ENCODE results near the gene KLF13. TPM values are rescaled to one million over a fixed set of nuclear protein-coding genes. Genes with fewer than 3 reads are reported as not detected.

The KLF13 gene
- total RNA-seq, 1 experiment from 2014 or later, result 22.1 TPM

DNA sequence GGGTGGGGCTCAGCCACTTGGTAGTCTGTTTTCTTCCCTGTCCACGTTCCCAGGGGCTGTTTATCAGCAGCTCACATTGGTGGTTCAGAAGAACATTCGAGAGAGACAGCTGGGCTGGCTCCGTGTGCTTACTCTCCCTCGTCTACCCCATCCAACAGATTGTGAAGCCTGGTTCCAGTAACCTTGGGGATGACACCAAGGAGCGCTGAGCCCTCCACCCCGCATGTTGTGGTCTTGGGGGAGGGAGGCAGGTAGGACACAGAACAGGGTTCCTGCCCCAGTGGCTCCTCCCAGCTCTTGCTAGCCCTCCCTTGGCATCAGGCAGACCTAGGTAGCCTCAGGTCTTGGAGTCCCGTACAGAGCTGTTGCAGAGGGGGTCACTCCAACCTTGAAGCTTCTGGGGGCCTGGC lies 33.1 kb downstream of the KLF13 start:
- DNase-seq (ENCODE audit: low spot score), result no peak
- CTCF ChIA-PET, result no interaction called here
- no peak for TF ChIP-seq EZH2 (IDR thresholded peaks at IDR 0.05; ENCODE audit: borderline replicate concordance, low read depth, low read length, poor library complexity, severe bottlenecking)
- TF ChIP-seq, protein P1, sequence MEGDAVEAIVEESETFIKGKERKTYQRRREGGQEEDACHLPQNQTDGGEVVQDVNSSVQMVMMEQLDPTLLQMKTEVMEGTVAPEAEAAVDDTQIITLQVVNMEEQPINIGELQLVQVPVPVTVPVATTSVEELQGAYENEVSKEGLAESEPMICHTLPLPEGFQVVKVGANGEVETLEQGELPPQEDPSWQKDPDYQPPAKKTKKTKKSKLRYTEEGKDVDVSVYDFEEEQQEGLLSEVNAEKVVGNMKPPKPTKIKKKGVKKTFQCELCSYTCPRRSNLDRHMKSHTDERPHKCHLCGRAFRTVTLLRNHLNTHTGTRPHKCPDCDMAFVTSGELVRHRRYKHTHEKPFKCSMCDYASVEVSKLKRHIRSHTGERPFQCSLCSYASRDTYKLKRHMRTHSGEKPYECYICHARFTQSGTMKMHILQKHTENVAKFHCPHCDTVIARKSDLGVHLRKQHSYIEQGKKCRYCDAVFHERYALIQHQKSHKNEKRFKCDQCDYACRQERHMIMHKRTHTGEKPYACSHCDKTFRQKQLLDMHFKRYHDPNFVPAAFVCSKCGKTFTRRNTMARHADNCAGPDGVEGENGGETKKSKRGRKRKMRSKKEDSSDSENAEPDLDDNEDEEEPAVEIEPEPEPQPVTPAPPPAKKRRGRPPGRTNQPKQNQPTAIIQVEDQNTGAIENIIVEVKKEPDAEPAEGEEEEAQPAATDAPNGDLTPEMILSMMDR (conservative IDR thresholded peaks at IDR 0.05; ENCODE audit: low read depth, low read length), result no peak

GRCh38 chr15:31360158-31360561 lies 33.5 kb downstream of the KLF13 start:
- intact Hi-C loops (cut with micrococcal nuclease; ENCODE audit: unreplicated experiment), result no loop called here
- TF ChIP-seq, protein P1 (conservative IDR thresholded peaks at IDR 0.05; ENCODE audit: low read depth, low read length), result no peak
- TF ChIP-seq EZH2 (IDR thresholded peaks at IDR 0.05; ENCODE audit: borderline replicate concordance, low read depth, low read length, poor library complexity, severe bottlenecking), result no peak
- POLR2A ChIA-PET (ENCODE audit: low non-redundant PET), result no interaction called here
- DNase-seq (ENCODE audit: low spot score), result no peak
- CTCF ChIA-PET, result no interaction called here
- Histone ChIP-seq H3K27ac (ENCODE audit: low read depth, low read length, poor library complexity, severe bottlenecking) (no peak overlapping the region), H3K4me3 (ENCODE audit: low read depth, low read length, poor library complexity, severe bottlenecking) (no peak overlapping the region), H3K9me3 (ENCODE audit: low read depth, low read length, poor library complexity, severe bottlenecking) (no peaks in the 10 kb centered on the region), H3K27me3 (replicated peaks; ENCODE audit: insufficient read depth, low read depth, low read length, poor library complexity) (no peaks in the 10 kb centered on the region), H3K36me3 (ENCODE audit: insufficient read depth, low read length, poor library complexity, severe bottlenecking) (no peaks in the 10 kb centered on the region), H3K4me1 (ENCODE audit: insufficient read depth, low read length, poor library complexity, severe bottlenecking) (peaks cover 15% of the 10 kb centered on the region)
- no TSS peak for BruUV-seq (replicated peaks)

More for the DNA sequence above, 33.1 kb downstream of the KLF13 start:
- no TSS peak for BruUV-seq (replicated peaks)
- intact Hi-C loops (cut with micrococcal nuclease; ENCODE audit: unreplicated experiment), result no loop called here
- Histone ChIP-seq H3K27ac (ENCODE audit: low read depth, low read length, poor library complexity, severe bottlenecking) (peak overlapping the region; percentile 13), H3K36me3 (ENCODE audit: insufficient read depth, low read length, poor library complexity, severe bottlenecking) (no peaks in the 10 kb centered on the region), H3K4me3 (ENCODE audit: low read depth, low read length, poor library complexity, severe bottlenecking) (no peak overlapping the region), H3K9me3 (ENCODE audit: low read depth, low read length, poor library complexity, severe bottlenecking) (no peaks in the 10 kb centered on the region), H3K27me3 (replicated peaks; ENCODE audit: insufficient read depth, low read depth, low read length, poor library complexity) (no peaks in the 10 kb centered on the region), H3K4me1 (ENCODE audit: insufficient read depth, low read length, poor library complexity, severe bottlenecking) (peaks cover 12% of the 10 kb centered on the region)
- POLR2A ChIA-PET (ENCODE audit: low non-redundant PET), result no interaction called here

DNA sequence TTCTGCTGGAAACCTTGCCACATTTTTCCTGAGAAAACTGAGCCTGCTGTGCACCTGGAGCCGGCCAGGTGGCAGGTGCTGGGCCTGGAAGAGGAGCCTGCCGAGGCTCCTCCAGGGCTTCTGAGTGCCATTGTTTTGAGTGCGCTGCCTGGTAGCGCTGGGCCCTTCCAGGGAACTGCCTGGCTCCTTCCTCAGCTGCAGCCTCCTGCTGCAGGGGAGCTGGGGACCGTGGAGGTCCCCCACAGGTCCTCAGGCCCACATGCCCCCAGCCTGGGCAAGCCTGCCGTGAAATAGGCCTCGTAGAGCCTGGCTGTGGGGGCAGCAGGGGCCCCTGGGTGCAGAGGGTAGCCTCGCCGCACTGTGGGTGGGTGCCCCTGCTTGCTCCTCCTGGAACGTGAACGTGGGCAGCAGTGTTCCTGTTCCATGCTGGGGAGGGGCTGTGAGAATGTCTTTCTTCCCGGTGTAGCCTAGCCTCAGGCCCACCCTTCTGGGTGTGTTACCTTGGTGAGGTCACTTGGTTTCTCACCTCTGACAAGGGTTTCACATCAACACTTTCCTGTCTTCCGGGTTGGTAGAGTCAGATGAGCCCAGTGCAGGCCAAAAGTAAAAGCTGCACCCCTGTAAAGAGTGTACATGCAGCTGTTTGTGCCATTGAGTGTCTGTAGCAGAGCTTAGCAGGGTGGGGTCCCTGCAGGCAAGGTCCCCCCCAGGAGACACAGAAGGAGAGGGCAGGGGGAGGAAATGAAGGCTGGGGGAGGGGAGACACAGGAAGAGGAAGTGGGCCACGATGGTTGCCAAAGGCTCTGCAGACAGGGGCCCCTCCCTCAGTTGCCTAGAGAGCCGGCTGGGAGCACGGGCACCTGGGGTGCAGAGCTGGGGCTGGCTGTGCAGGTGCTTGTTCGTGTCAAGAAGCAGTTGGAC lies 34.5 kb downstream of the KLF13 start:
- Histone ChIP-seq H3K9me3 (ENCODE audit: low read depth, low read length, poor library complexity, severe bottlenecking) (no peaks in the 10 kb centered on the region), H3K4me1 (ENCODE audit: insufficient read depth, low read length, poor library complexity, severe bottlenecking) (peaks cover 24% of the 10 kb centered on the region), H3K36me3 (ENCODE audit: insufficient read depth, low read length, poor library complexity, severe bottlenecking) (no peaks in the 10 kb centered on the region), H3K27me3 (replicated peaks; ENCODE audit: insufficient read depth, low read depth, low read length, poor library complexity) (no peaks in the 10 kb centered on the region), H3K4me3 (ENCODE audit: low read depth, low read length, poor library complexity, severe bottlenecking) (no peak overlapping the region), H3K27ac (ENCODE audit: low read depth, low read length, poor library complexity, severe bottlenecking) (peak overlapping the region; percentile 47)
- ChIA-PET CTCF (no interaction called here), POLR2A (ENCODE audit: low non-redundant PET) (interaction anchor here (0.7 kb wide), 1 partner anchor 333 kb away, joined by 3 read pairs; no protein-coding TSS in a partner anchor)
- no peak for TF ChIP-seq EZH2 (IDR thresholded peaks at IDR 0.05; ENCODE audit: borderline replicate concordance, low read depth, low read length, poor library complexity, severe bottlenecking)
- TF ChIP-seq, protein P1 (conservative IDR thresholded peaks at IDR 0.05; ENCODE audit: low read depth, low read length), result no peak
- DNase-seq (ENCODE audit: low spot score), result no peak
- intact Hi-C loops (cut with micrococcal nuclease; ENCODE audit: unreplicated experiment), result no loop called here
- BruUV-seq (replicated peaks), result no TSS peak
